Spleen (tissue), 7 donors: ENCODE measurements around the gene CARD10.

ENCODE experiments used
- POLR2A ChIP-seq, 3 donors: fragments of 450-650 bp; IDR thresholded peaks; one replicate each; pipeline ENCODE4 v1.5.1; 2017; ENCODE audit warnings: antibody characterized with exemption in 3 of 3, mild to moderate bottlenecking in 1 of 3
- TF ChIP-seq, protein P1 (sequence below), 11 experiments: fragments of 200-600 bp in 7 of 11; fragments of 450-650 bp in 4 of 11; sonication (generic) in 4 of 11; IDR thresholded peaks in 8 of 11; conservative IDR thresholded peaks in 3 of 11; 1 replicate in 7 of 11; 2 replicates in 4 of 11; pipeline versions ENCODE4 v1.4.0 to v1.8.0; 2016 to 2021; ENCODE audit warnings: antibody characterized with exemption in 11 of 11, inconsistent platforms in 4 of 11, mild to moderate bottlenecking in 1 of 11
- donor health status: DM: no; HTN: no; CAD: no; lungs with moderate emphysema.
- donor health status: DM: no; HTN: no; CAD: no.
- donor health status: DM: no; HTN: no; CAD: no.

DNA sequence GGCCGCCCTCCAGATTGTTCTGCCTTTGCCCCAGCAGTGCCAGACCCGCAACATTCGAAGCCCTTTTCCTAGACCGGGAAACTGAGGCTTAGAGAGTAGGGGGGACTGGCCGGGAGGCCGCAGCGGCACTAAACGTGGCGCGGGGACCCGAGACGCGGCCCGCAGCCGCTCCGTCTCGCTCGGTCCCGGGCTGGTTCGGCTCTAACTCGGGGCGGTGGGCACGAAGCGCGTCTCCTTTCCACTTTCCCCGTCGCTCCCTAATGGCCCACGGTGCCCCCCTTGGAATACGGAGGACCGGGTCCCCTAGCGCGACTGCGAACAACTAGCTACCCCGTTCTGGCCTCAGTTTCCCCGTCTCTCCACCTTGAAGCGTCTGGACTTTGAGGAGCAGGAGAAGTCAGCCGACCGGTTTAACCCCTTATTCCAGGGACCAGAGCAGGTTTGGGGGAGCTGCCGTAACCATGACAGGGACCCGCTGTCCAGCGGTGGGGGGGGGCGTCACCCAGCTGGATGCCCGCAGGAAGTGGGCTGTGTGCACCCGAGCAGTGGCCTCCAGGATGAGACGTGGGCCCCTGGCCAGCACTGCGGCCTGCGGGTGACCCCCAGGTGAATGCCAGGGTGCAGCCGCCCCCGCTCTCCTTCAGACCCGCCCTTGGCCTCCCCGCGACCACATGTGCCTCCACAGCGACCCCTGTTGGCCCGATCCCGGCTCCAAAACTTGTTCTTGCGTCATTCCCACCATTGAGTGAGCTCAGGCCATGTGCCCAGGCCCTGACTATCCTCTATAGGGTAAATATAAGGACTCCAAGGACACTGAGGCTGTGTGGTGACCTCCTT is 42.2 kb upstream of the CARD10 start:
- TF ChIP-seq POLR2A (IDR thresholded peaks at IDR 0.05): no peak
- TF ChIP-seq, protein P1, sequence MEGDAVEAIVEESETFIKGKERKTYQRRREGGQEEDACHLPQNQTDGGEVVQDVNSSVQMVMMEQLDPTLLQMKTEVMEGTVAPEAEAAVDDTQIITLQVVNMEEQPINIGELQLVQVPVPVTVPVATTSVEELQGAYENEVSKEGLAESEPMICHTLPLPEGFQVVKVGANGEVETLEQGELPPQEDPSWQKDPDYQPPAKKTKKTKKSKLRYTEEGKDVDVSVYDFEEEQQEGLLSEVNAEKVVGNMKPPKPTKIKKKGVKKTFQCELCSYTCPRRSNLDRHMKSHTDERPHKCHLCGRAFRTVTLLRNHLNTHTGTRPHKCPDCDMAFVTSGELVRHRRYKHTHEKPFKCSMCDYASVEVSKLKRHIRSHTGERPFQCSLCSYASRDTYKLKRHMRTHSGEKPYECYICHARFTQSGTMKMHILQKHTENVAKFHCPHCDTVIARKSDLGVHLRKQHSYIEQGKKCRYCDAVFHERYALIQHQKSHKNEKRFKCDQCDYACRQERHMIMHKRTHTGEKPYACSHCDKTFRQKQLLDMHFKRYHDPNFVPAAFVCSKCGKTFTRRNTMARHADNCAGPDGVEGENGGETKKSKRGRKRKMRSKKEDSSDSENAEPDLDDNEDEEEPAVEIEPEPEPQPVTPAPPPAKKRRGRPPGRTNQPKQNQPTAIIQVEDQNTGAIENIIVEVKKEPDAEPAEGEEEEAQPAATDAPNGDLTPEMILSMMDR (IDR thresholded peaks at IDR 0.05 in 8 of 11, conservative IDR thresholded peaks at IDR 0.05 in 3 of 11): peak in 9 of 11 experiments; percentile 47 to 87 (median 75)
